Right lobe of liver (tissue), 4 donors: ENCODE data around the gene ITLN1.

Source experiments
- CTCF ChIP-seq, 4 donors: fragments of 200-600 bp in 3 of 4; fragments of 450-650 bp in 1 of 4; IDR thresholded peaks; one replicate each; pipeline versions ENCODE4 v1.5.1 to v1.8.0; 2016 to 2022; ENCODE audit warnings: antibody characterized with exemption in 4 of 4, mild to moderate bottlenecking in 2 of 4
- POLR2A ChIP-seq: fragments of 450-650 bp; IDR thresholded peaks from one replicate; pipeline ENCODE4 v1.6.1; 2017; ENCODE audit warnings: antibody characterized with exemption, mild to moderate bottlenecking
- donor health status: DM: no; HTN: no; CAD: no.
- donor health status: DM: no; HTN: no; CAD: no.
- donor health status: DM: no; HTN: yes; CAD: no.

DNA sequence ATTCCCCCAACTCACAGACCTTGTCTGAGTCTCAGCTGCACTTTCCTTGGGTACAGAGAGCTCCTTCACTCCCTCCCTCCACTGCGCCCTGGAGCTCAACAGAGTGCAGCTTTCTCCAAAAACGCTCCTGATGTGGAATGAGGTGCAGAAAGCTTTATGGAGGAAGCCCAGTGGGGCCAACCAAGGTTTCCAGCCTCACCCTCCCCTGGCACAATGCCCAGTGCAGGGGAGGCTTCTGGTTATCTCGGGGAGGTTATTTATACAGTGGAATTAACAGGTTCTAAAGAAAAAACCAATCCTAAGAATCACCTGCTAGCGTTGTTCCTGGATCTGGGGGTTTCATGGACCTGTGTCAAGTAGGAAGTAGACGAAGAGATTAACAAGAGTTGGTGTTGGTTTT, at the start of gene ITLN1:
- TF ChIP-seq CTCF (IDR thresholded peaks at IDR 0.05) (no peak), POLR2A (no peak)
